Activated CD4-positive, CD25-positive, alpha-beta regulatory T cell treated with anti-CD3 and anti-CD28 coated beads, Interleukin-2, amount 50 U/mL, for 72 hours (primary cell): ENCODE measurements around the gene MON1A.
"Not testable (repeated sequence)": the region's sequence is repeated elsewhere in the genome, so short reads cannot be mapped to it uniquely, and the experiment has no call there.

Experiments used
- DNase-seq: peaks from one replicate; pipeline ENCODE4 v3.0.0; 2021

The MON1A gene

DNA sequence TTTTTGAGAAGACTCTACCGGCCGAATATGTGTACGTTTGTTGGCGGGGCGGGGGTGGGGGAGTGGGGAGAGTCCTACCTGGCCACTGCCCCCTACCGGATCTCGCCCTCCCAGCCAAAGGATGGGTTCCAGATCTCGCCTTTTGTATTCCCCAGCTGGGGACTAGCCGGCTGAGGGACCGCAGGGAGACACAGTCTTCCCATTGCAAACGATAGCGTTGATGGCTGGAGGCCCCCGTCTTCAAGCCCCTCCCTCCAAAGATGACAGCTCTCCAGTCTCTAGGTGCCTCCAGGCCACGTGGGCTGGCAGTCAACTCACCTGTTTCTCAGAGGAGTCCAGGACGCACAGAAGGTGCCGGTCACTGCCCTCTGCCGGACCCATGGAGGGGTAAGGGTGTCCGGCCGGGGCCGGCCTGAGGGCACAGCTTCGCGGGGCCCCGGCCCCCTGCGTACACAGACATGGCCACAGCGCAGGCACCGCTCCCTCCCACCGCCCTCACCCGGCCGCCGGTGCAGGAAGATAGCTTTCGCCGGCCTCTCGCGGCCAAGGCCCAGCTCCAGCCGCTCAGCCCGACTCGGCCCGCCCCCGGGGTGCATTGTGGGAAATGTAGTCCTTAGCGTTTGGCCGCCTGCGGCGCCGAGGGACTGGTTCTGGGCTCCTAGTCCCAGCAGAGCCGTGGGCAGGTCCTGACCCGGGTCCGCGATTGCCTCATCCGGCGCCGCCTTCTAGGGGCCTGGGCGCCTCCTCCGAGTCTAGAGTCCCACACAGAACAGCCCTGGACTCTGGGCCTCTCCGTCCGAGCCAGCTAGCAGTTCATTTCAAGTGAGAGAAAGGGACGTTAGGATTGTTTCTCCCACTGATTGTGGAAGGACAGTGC is at the start of gene MON1A:
Gene MON1A, minus strand, starts transcription at position 521 of the 877 bp plus-strand sequence. CDS start 16,465 bp downstream, outside the sequence.
- DNase-seq = peak; percentile 95

DNA sequence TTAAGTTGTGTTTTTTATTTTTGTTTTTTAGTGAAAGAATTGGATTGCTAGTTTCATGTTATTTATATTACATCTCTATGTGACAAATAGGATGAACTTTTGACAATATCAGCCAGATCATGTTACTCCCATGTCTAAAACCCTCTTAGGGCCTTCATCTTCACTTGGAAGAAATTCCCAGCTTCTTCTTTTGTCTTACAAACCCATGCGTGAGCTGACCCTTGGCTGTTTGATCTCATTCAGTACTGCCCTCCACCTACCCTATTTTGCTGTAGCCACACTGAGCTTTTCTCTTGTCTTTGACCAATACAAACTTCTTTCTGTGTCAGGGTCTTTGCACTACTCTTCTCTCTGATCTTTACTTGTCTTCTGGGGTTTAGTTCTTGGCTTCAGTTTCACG is 47.3 kb upstream of the MON1A start:
- no peak for DNase-seq

DNA sequence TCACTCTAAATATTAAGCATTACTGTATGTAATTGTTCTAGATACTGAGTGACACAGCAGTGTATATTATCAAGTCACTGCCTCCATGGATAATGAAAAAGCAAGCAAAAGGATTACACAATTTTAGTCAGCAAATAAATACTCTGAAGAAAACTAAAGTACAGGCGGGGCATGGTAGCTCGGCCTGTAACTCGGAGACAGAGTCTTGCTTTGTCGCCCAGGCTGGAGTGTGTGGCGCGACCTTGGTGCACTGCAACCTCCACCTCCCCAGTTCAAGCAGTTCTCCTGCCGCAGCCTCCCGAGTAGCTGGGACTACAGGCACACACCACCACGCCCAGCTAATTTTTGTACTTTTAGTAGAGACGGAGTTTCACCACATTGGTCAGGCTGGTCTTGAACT is 43.0 kb upstream of the MON1A start:
- DNase-seq = no peak

DNA sequence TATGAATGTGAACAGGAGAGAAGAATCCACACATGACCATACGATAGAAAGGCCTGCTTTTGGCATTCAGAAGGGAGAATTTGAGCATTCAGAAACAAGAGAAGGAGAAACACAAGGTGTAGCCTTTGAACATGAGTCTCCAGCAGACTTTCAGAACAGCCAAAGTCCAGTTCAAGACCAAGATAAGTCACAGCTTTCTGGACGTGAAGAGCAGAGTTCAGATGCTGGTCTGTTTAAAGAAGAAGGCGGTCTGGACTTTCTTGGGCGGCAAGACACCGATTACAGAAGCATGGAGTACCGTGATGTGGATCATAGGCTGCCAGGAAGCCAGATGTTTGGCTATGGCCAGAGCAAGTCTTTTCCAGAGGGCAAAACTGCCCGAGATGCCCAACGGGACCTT is 38.7 kb upstream of the MON1A start:
- no peak for DNase-seq

DNA sequence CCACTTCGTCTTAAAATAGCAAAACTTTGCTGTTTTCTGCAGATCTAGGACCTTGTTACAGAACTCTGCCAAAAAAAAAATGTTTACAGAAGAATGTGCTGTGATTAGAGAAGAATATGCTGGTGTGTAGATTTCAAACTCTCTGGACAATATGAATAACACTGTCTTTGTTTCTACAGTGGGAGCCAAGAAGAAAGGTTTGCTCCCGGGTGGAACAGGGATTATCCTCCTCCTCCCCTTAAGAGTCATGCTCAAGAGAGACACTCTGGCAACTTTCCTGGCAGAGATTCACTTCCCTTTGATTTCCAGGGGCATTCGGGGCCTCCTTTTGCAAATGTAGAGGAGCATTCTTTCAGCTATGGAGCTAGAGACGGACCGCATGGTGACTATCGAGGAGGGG is 37.7 kb upstream of the MON1A start:
- DNase-seq = no peak

GRCh38 chr3:49966233-49966942 is 36.8 kb upstream of the MON1A start:
- no peak for DNase-seq

DNA sequence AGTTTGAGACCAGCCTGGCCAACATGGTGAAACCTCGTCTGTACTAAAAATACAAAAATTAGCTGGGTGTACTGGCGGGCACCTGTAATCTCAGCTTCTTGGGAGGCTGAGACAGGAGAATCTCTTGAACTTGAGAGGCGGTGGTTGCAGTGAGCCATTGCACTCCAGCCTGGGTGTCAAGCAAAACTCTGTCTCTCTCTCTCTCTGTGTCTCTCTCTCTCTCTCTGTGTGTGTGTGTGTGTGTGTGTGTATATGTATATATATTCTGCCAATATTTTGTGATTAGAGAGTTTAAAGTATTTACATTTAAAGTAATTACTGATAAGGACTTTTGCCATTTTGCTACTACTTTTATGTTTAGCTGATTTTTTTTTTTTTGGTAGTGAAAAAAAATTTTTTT is 26.0 kb upstream of the MON1A start:
- DNase-seq = no peak

DNA sequence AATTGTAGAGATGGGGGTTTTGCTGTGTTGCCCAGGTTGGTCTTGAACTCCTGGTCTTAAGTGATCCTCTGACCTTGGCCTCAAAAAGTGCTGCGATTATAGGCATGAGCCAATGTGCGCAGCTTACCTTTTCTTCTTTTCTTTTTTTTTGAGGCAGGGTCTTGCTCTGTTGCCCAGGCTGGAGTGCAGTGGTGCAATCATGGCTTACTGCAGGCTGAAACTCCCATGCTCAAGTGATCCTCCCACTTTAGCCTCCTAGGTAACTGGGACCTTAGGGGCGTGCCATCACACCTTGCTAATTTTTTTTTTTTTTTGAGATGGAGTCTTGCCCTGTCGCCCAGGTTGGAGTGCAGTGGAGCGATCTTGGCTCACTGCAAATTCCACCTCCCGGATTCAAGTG is 23.3 kb upstream of the MON1A start:
- DNase-seq = no peak

DNA sequence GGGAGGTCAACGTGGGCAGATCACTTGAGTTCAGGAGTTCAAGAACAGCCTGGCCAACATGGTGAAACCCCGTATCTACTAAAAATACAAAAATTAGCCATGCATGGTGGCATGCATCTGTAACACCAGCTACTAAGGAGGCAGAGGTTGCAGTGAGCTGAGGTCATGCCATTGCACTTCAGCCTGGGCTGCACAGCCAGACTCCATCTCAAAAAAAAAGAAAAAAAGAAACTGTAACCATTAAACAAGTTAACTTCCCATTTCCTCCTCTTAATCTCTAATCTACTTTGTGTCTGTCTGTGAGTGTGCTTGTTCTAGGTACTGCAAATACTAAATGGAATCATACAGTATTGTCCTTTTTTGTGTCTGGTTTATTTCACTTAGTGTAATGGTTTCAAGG is 13.0 kb upstream of the MON1A start:
- DNase-seq = no peak

- no peak for DNase-seq
Observed at GRCh38 chr3:49940667-49941249, 11.1 kb upstream of the MON1A start.

DNA sequence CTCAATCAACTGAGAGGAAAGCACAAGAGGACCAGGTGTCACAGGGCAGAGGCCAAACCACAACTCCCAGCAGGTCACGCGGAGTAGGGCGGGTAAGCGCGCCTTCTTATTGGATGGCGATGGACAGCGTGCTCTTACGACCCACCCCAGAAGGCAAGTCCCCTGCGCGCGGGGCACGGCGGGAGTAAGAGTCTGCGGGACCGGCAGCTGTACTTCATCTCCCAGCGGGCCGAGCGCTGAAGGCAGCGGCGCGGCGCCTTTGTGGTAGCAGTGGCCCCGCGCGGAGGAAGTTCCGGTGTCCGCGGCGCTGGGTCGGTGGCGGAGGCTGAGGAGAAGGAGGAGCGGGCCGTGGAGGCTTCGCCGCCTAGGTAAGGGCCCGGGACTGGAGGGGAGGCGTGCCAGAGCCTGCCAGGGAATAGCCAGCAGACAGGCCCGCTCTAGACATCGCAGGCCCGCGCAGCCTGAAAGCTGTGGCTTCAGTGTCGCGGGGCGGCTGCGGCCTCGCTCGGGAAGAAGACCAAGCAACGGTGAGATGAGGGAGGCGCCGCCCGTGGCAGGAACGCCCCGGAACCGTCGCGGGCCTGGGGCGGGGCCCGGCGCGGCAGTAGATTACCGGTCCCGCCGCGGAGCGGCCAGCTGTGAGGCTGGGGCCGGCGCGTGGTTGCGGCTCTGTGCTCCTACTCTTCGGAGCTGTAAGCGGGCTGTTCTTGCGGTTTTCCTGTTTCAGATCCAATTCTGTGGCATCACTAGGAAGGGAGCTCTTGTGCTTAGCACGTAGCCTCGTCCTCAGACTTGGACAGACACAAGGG is 10.5 kb upstream of the MON1A start, which contains the start of gene RBM6:
Gene RBM6, plus strand, starts transcription at position 293 of the 809 bp plus-strand sequence. CDS start 22,492 bp downstream, outside the sequence.
- DNase-seq = peak; percentile 93

- DNase-seq = no peak
Observed at GRCh38 chr3:49937090-49937489, 7.5 kb upstream of the MON1A start.

- not testable (repeated sequence) for DNase-seq
Observed at GRCh38 chr3:49932281-49932680, 2.7 kb upstream of the MON1A start.

DNA sequence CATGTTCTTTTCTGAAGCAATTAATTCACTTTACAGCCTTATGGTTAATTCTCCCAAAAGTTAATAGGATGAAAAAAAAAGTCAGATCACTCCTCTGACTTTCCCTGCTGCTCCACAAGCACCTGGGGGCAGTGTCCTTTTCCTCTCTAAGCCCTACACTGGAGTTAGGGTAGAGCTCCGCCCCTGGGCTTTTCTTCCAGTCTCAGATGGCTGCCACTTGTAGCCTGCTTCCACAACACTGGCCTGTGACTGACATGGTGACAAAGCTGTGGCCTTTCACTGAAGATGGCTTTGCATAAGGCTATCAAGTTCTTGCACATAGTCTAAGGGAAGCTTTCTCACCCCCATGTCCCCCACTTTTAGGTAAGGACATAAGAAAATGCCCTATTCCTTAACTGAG is 1.3 kb upstream of the MON1A start:
- no peak for DNase-seq

DNA sequence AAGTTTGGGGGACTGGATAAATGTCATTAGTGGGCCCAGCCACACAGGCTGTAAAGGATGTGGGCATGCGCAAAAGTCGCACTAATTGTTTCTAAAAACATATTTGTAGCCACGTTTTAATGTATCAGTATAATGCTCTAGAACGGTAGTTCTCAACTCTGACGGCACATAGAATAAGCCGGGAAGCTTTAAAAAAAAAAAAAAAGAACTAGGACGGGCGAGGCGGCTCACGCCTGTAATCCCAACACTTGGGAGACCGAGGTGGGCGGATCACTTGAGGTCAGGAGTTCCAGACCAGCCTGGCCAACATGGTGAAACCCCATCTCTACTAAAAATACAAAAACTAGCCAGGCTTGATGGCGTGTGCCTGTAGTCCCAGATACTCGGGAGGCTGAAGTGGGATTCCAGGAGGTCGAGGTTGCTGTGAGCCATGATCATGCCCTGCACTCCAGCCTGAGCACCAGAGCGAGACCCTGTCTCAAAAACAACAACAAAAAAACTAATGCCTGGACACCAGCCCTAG is 618 bp upstream of the MON1A start:
- no peak for DNase-seq

GRCh38 chr3:49928481-49929017 is 1.1 kb downstream of the MON1A start:
- DNase-seq = no peak

DNA sequence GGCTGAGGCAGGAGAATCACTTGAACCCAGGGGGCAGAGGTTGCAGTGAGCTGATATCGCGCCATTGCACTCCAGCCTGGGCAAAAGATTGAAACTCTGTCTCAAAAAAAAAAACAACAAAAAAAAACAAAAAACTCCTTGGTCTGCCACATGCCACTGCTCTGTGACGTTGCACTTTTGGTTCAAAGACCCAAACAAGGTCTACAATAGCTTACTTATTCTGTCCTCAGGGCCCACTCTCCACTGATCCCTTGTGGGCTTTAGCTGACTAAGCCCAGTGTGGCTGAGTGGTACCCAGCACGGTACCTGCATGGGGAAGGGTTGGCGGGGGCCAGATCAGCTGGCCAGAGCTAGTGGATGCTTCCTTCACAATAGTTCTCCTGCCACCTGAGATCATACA is 1.8 kb downstream of the MON1A start:
- no peak for DNase-seq

- DNase-seq = no peak
Observed at GRCh38 chr3:49926117-49926728, 3.4 kb downstream of the MON1A start.

- DNase-seq = no peak
Observed at GRCh38 chr3:49925485-49925884, 4.1 kb downstream of the MON1A start.

DNA sequence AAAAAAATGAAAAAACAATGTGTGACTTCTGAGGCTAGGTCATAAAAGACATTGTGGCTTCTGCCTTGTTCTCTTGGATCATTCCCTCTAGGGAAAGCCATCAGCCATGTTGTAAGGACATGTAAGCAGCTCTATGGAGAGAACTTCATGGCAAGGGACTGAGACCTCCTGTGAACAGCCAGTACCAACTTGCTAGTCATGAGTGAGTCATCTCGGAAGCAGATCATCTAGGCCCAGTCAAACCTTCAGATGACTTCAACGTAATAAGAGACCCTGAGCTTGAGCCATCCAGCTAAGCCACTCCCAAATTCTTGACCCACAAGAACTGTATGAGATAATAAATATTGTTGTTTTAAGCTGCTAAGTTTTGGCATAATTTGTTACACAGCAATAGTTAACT is 4.9 kb downstream of the MON1A start:
- DNase-seq = no peak

DNA sequence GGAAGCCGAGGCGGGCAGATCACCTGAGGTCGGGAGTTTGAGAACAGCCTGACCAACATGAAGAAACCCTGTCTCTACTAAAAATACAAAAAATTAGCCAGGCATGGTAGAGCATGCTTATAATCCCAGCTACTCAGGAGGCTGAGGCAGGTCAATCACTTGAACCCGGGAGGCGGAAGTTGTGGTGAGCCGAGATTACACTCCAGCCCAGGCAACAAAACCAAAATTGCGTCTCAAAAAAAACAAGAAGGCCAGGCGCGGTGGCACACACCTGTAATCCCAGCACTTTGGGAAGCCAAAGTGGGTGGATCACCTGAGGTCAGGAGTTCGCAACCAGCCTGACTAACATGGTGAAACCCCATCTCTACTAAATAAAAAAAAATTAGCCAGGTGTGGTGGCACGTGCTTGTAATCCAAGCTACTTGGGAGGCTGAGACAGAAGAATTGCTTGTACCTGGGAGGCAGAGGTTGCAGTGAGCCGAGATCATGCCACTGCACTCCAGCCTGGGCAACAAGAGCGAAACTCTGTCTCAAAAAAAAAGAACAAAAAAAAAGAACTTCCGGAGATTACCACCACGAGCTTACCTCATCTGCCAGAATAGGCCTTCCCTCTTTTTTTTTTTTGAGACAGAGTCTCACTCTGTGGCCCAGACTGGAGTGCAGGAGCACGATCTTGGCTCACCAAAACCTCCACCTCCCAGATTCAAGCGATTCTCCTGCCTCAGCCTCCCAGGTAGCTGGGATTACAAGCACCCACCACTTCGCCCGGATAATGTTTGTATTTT is 11.6 kb downstream of the MON1A start:
- DNase-seq = not testable (repeated sequence)
